ENCODE measurements around the gene ATP5F1E.
"Not testable (repeated sequence)": the region's sequence is repeated elsewhere in the genome, so short reads cannot be mapped to it uniquely, and the experiment has no call there.

ATP5F1E gene

DNA sequence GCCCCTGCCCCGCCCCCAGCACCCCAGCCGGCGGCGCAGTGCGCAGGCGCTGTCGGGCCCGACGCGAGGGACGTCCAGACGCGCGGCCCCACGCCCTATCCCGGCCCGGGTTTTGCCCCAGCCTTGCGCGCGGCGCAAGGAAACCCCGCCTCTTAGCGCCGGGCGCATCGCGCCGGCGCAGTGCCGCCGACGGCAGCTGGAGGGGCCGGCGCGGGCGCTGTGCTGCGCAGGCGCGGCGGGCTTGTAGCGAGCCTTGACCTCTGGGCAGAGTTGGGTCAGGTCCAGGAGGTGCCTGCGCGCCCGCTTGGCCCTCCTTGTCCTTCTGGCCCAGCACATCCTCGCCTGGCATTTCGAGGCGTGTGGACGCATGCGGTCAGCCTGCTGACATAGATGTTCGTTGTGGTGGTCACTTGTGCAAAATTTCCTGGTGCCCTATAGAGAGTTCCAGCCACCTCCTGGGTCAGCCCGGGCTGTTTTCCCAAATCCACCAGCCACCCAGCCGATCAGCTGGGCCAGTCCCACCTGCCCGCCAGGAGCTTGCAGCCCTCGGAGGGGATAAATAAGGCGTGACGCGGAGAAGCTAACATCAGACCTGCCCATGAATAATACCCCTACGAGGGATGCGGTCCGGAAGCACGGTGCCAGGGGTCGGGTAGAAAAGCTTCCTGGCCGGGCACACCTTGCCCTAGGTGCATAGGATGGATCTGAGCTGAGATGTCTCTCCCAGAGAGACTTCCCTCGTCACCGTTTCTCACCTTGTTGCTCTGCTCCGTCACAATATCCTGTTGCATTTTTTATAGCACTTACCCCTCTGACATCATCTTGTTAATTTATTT is 10.9 kb upstream of the ATP5F1E start:
- peak; percentile 96 for DNase-seq

DNA sequence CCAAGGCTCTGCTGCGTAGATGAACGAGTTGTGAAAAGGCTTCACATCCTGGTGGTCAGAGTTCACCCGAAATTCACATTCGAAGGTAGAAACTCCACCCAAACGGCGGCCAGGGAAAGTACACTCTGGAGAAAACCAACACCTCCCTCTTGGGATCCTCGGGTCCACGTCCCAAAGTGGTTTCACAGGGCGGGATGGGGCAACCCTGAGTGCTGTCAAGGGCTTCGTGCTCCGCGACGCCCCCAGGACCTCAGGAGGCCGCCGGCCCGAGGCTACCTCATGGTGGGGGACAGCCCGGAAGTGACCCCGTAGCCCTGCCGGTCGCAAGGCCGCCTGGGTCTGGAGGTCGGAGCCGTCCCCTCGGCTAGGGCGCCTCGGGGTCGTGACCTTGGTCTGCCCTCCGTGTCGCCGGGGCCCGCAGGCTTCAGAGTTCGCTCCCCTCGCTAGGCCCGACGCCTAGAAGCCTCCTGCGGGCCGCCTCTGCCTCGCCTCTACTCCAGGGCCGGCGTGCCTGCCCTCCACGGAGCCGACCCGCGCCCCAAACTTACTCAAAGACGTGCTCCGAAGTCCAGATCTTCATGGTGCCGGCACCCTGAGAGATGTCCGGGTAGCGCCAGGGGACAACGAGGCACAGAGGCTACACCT is 10.1 kb upstream of the ATP5F1E start, which contains the start of gene PRELID3B:
Gene PRELID3B (minus strand): TSS at position 636 of the 645 bp plus-strand sequence. CDS start 56 bp downstream, at position 580.
- DNase-seq = peak; percentile 68

DNA sequence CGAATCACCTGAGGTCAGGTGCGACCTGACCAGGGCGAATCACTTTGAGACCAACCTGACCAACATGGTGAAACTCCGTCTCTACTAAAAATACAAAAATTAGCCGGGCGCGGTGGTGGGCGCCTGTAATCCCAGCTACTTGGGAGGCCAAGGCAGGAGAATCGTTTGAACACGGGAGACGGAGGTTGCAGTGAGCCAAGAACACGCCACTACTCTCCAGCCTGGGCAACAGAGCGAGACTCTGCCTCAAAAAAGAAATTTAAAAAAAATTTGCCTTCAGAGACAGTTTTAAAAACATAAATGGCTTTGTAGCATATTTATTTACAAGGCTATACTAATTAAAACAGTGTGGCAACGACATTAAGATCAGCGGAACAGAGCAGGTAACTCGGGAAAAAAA is 9.4 kb upstream of the ATP5F1E start:
- DNase-seq = not testable (repeated sequence)

DNA sequence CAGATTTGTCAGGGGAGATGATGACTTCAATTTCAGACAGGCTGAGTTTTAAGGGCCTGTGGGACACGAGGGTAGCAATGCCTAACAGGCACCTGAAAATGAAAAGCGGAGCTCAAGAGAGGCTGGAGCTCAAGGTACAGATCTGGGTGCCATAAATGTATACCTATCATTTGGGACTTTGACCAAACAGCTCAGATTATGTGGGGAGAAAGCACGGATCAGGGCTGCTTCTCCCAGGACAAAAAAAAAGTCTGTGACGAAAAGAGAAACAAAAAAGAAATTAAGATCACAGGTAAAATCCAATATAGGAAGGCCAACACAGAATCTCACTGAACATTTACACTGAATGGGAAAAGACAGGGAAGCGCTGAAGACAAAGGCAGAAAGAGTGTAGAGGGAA is 8.5 kb upstream of the ATP5F1E start:
- DNase-seq = no peak

DNA sequence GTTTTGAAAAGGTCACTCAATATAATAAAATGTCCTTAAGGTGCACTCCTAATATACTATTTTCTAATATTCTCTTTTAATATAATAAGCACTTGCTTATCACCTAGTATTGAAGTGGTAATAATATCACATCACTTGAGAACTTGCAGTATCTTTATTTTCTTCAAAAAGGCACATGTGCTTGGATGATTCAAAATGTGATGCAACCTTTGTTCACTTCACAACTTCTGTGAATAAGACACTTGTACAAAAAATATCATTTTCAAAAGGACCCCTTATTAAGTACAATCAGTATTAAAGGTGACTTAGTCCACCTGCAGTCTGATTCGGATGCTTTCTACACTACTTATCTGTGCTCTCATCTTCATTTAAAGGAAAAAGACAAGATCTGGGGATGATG is 7.1 kb upstream of the ATP5F1E start:
- DNase-seq = no peak

DNA sequence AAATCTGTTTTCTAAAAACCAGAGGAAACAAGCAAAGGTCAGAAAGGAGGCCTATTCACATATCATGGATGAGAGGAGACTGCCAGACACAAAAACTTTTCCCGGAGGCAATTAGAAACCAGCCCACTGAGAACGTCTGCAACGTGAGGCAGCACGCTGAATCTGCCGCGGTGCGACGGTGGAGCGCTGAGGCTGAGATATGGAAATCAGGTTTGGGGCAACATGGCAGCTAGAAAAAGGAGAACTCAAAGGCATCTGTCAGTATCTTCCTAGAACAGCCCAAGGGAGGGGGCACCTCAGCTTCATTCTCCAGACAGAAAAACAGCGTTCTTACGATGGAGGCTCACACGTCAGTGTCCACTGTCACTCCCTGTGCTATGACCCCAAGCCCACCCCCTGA is 5.3 kb upstream of the ATP5F1E start:
- no peak for DNase-seq

DNA sequence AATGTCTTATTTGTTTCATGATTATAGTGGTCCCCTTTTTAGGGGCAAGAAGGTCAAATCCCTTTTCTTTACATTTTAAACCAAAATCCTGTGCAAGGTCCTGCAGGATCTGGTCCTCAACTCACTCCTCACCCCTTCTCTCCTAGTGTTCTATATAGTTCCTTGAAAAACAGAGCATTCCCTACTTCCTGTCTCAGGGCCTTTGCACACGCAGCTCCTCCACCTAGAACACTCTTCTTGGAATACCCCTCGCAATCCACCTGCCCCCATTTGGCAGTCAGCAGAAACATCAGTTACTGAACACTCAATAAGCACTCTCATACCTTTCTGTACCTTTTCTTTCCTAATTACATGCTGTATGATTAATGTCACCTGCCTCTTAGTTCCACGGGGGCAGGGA is 3.2 kb upstream of the ATP5F1E start:
- no peak for DNase-seq

DNA sequence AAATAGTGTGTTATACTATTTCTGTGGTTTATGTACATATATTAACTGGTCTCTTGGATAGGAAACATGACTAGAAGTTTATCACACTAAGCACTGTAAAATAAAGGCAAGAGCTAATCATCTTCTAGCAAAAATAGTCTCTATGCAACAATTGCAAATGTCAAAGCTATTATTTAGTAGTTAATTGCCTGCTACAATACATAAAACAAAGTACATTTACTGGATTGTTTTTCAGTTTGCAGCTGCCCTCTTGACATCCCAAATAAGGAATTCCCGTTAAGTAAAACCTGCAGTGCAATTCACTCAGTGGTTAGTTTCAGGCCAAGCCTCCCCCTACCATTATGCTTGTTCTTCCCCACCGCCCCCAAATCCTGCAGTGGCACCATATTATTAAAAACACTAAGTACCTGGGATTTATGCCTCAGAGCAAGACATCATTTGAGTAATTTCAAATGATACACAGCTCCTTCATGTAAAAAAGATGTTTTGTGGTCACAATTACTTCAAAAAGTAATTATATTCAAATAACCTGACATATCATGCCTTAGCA is 1.6 kb upstream of the ATP5F1E start:
- no peak for DNase-seq

DNA sequence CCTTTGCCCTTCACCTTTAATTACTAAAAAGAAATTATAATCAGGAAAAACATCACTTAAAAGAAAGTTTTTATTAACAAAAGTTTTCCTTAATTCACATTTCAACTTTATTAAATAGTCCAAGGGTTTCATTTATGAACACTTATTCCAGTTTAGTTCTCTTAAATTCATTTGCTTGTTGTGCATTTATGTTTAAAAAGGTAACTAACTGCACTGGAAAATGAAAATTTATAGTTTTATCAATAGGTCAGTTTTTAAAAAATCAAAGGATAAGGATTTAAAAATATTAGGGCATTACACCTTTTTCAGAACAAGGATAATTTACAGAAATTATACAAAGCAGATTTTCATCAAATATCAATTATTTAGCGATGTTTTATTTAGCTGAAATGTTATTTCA is 958 bp upstream of the ATP5F1E start:
- no peak for DNase-seq

DNA sequence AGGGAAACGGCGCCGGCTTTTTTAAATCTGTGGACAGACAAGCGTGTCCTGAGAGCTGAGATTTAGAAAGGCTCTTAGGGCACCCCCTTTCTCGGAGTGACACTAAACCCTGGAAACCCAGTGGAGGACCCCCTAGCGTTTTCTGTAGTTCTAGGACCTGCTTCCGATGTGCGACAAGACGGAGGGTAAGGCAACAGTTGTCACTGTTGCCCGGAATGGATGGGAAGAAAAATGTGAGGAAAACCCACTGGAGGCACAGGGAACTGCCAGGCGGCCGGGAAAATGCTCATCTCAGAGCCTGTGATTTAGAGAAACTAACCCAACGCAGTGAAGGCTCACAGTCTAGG is 551 bp upstream of the ATP5F1E start:
- DNase-seq = peak; percentile 83

DNA sequence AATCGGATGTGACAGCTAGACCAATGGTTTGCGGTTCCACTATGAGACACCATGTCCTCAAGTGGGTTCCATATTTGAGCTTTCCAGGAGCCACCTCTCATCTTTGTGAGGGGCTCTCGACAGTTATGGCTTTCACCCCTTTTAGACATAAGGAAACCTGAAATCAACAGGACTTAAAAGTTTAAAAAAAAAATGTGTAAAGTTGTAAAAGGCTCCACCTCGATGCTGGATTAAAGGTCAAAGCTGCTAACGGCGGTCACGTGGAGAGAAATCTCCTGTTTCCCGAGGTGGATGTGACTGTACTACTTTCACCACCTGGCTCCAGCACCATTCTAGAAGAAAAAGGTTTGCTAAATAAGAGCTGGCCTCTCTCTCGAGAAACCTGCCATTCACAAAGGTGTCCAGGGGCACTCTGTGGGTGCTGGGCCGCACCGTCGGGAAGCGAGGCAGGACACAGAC is 542 bp downstream of the ATP5F1E start:
- peak; percentile 57 for DNase-seq

DNA sequence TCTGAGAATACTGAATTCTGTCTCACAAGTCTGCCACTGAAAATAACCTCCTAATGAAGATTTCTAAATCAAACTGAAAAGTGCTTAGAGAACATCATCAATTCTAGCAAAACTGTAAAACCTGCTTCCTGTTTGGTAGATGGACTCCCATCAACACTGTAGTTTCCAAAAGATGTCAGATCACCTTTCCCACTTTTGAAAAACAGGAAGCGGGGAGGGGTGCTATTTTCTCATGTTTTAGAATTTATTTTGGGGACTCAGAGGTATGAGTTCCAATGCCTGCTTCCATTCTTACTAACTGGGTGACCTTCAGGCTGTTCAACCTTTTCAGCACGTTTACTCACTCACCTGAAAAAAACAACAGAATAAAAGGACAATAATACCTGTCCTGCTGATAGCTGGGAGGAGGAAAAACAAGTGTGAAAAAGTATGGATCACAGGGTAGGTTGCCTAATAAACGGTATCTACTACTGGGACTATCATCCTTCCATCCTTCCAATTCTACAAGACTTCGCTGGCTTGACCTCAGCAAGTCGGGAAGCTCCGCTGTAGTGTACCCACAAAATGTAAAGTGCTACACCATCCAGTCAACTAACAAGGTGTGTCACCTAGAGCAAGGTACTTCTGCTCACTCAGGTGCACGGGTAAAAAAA is 1.1 kb downstream of the ATP5F1E start:
- no peak for DNase-seq

DNA sequence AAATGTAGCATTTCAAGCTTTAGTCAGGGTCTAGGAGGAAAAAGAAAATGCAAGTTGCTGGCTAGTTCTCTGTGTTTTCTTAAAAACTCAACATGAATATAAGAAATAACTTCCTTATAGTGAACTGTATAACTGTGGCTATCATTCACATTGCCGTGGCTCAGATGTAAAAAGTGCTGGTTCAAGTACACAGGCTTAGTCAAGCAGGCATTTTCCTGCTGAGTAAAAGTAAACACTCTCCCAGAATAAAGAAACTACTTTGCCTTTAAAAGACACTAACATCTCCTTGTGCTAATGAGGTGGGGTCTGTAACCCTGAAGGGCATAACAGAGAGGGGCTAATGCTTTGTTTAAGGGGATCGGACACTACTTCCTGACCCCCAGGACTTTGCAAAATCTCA is 3.3 kb downstream of the ATP5F1E start:
- DNase-seq = no peak

DNA sequence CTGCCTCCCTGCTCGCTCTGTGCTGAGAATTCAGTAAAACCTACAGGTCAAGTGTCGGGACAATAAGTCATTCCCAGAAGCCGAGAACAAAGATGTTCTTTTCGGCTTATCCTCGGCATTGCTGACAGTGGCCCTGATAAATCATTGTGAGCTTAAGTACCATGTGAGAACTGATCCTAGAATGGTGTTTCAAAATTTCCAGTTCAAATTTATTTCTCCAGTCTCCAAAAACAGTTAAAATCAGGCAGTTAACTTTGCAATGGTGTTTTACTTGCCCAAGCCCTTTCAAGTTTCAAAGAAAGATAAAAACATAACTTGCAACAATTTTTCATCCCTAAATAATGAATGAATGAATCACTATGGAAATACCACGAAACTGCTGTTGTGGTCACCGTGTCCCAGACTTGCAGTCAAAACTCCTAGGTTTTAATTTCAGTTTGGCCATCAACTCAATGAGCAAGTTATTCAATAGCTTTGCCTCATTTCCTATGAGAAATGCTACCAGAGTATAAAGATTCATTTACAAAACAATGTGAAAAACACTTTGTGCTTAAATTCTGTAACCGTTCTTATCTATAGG is 4.3 kb downstream of the ATP5F1E start:
- no peak for DNase-seq

DNA sequence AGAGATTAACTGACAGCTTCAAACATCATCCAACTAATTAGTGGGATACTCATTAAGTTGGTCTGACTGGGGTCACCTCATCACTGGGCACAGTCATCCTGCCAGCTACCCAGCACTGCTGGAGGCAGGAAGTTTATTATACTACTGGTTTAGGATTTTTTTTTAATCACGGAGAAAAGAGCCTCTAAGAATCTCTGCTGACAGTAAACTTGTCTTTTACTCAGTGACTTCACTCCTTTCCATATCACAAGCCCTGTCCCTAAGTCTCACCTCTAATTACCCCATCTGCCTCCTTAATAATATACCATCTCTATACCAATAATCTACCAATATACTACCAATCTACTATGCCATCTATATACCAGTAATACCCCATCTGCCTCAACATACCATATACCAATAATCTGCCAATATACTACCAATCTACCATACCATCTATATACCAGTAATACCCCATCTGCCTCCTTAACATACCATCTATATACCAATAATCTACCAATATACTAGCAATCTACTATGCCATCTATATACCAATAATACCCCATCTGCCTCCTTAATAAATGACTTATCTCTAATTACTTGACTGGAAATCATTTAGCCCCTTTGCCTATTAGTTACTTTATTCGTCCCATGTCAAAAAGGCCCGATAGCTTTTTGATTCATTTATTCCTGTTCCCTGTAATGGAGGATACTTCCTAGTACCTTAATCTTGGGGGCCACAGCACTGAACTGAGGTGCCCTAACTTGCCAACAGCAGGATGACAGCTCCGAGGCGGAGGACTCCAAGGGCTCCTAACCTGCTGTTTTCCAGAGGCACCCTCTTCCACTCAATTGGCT is 5.0 kb downstream of the ATP5F1E start:
- DNase-seq = no peak

DNA sequence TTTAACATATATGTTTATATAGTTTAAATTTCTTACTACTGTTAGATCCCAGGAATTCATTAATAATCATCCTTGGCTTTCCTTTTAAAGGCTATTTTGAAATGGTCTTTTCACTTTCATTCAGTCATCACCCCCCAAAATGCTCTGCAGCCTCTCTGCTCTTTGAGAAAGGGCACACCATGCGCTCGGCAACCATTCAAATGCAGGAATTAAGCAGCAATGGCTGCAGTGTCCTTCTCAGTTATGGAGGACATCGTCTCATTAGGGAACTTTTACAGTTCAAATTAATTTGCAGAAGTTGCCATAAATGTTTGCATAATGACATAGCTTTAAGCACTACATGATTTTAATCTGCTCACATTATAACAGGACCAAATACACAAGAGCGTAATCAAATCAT is 6.6 kb downstream of the ATP5F1E start:
- no peak for DNase-seq

DNA sequence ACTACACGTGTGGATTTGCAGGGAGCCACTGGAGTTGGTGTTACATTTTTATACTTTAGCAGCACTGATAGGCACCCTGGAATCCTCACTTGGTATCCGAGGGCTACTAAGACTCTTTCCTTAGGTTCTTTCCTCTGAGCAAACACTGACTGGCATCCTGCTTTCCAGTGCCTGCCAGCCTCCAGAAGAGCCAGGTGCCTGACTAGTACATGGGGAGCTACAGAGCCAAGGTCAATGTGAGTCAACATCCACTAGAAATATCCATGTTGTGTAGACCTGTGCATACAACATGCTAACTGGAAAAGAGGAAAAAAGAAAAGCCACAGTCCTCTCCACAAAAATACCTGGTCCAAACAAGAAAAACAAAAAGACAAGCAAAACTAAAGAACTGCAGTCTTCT is 7.0 kb downstream of the ATP5F1E start:
- DNase-seq = no peak

DNA sequence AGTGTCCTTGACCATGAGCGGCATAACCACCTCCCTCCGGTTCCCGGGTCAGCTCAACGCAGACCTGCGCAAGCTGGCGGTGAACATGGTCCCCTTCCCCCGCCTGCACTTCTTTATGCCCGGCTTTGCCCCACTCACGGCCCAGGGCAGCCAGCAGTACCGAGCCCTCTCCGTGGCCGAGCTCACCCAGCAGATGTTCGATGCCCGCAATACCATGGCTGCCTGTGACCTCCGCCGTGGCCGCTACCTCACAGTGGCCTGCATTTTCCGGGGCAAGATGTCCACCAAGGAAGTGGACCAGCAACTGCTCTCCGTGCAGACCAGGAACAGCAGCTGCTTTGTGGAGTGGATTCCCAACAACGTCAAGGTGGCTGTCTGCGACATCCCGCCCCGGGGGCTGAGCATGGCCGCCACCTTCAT is 8.0 kb downstream of the ATP5F1E start:
- DNase-seq = no peak

DNA sequence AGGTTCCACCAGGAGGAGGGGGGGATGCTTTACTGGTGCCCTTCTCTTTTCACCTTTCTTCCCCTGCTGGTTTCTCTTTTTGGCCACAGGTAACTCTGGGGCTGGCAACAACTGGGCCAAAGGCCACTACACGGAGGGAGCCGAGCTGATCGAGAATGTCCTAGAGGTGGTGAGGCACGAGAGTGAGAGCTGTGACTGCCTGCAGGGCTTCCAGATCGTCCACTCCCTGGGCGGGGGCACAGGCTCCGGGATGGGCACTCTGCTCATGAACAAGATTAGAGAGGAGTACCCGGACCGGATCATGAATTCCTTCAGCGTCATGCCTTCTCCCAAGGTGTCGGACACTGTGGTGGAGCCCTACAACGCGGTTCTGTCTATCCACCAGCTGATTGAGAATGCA is 8.5 kb downstream of the ATP5F1E start:
- DNase-seq = no peak

DNA sequence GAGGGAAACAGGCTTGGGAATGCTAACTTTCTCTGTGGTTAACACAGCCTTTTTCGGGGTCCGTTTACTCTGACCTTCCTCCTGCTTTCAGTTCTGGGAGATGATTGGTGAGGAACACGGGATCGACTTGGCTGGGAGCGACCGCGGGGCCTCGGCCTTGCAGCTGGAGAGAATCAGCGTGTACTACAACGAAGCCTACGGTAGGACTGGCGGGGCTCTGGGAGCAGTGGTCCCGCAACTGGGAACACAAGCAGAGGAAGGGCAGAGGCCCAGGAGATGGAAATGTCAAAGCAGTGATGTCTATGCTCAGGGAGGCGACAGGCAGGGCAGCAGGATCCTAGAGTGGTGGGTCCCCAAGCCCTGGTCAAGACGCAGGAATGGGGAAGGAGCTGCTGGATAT is 9.4 kb downstream of the ATP5F1E start:
- DNase-seq = no peak

DNA sequence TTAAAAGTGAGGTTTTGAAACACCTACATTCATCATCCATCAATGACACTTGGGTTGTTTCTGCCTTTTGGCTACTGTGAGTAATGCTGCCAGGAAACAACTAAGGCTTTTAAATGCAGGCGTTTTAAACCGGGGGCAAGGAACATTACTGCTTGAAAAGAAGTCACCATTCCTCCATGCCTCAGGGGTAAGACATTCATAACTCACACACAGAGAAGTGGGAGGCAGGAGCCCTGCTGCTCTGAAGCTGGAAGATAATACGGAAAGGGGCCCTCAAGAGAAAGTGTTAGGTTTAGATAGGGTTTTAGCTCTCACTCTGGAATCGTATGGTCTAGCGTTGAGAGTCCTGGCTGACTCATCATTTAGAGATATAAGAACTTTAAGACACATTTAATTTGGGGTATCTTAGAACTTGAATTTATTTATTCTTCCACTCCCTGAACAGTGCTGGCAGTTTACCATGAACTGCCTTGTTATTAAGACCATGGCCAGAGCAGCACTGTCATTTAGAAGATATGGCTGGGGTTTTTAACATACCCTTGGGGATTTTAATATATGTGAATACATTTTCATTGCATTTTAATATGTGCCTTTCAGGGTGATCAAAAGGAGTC is 11.1 kb downstream of the ATP5F1E start:
- no peak for DNase-seq

DNA sequence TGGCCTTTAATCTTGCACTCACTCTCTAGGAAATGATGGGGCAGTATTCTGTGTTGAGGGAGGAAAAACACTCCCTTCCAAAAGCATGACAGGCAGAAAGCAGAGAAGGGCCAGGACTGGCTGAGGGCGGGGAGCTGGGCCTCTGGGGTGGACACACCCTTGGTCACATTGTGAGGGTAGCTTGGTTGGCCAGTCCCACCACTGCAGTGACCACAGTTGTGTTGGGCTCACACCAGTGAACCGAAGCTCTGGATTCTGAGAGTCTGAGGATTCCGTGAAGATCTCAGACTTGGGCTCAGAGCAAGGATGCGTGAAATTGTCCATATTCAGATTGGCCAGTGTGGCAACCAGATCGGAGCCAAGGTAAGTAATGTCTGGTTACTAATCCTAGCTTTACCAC is 12.9 kb downstream of the ATP5F1E start, which contains the start of gene TUBB1:
Gene TUBB1 (plus strand): TSS at position 213 of the 400 bp plus-strand sequence. CDS start 94 bp downstream, at position 307.
- no peak for DNase-seq

Measured in DMS53 (cell line).